ENCODE data around the gene USP32.
"Not testable (repeated sequence)": the region's sequence is repeated elsewhere in the genome, so short reads cannot be mapped to it uniquely, and the experiment has no call there.

Gene USP32

GRCh38 chr17:60230358-60230757 is 161.6 kb downstream of the USP32 start:
- Histone ChIP-seq H3K9me3 (ENCODE audit: insufficient read depth, low read length) (no peaks in the 10 kb centered on the region), H3K4me1 (ENCODE audit: insufficient read depth, insufficient read length) (no peaks in the 10 kb centered on the region), H3K36me3 (ENCODE audit: insufficient read depth, insufficient read length, low read length) (peaks cover 9% of the 10 kb centered on the region), H3K27me3 (ENCODE audit: insufficient read depth, insufficient read length) (no peaks in the 10 kb centered on the region), H3K9ac (ENCODE audit: insufficient read length, low read depth) (no peak overlapping the region), H3K4me3 (ENCODE audit: insufficient read length, low read depth) (no peak overlapping the region)
- no peak for TF ChIP-seq YY1 (IDR thresholded peaks at IDR 0.05; ENCODE audit: insufficient read depth, insufficient read length)
- TF ChIP-seq SUZ12 (IDR thresholded peaks at IDR 0.05; ENCODE audit: extremely low read depth, insufficient read depth, insufficient read length), result no peak
- TF ChIP-seq ZNF274 (IDR thresholded peaks at IDR 0.05; ENCODE audit: low read depth, low read length), result no peak
- no peak for DNase-seq (ENCODE audit: low read depth, low spot score)

- no peak overlapping the region for H3K4me3 ChIP-seq (ENCODE audit: insufficient read length, low read depth)
- TF ChIP-seq SUZ12 (IDR thresholded peaks at IDR 0.05; ENCODE audit: extremely low read depth, insufficient read depth, insufficient read length) (no peak), ZNF274 (IDR thresholded peaks at IDR 0.05; ENCODE audit: low read depth, low read length) (no peak), YY1 (IDR thresholded peaks at IDR 0.05; ENCODE audit: insufficient read depth, insufficient read length) (no peak)
- H3K4me1 ChIP-seq (ENCODE audit: insufficient read depth, insufficient read length), result no peaks in the 10 kb centered on the region
- H3K36me3 ChIP-seq (ENCODE audit: insufficient read depth, insufficient read length, low read length), result peaks cover 19% of the 10 kb centered on the region
- DNase-seq (ENCODE audit: low read depth, low spot score), result no peak
- no peaks in the 10 kb centered on the region for H3K27me3 ChIP-seq (ENCODE audit: insufficient read depth, insufficient read length)
- no peak overlapping the region for H3K9ac ChIP-seq (ENCODE audit: insufficient read length, low read depth)
- no peaks in the 10 kb centered on the region for H3K9me3 ChIP-seq (ENCODE audit: insufficient read depth, low read length)
Observed at GRCh38 chr17:60229188-60229802, 162.6 kb downstream of the USP32 start.

- not testable (repeated sequence) for H3K9ac ChIP-seq (ENCODE audit: insufficient read length, low read depth); H3K4me1 ChIP-seq (ENCODE audit: insufficient read depth, insufficient read length); H3K9me3 ChIP-seq (ENCODE audit: insufficient read depth, low read length); H3K27me3 ChIP-seq (ENCODE audit: insufficient read depth, insufficient read length); H3K4me3 ChIP-seq (ENCODE audit: insufficient read length, low read depth); DNase-seq (ENCODE audit: low read depth, low spot score)
- H3K36me3 ChIP-seq (ENCODE audit: insufficient read depth, insufficient read length, low read length), result peaks cover 36% of the 10 kb centered on the region
Observed at GRCh38 chr17:60227276-60227675, 164.7 kb downstream of the USP32 start.

GRCh38 chr17:60224064-60224463 is 167.9 kb downstream of the USP32 start:
- no peaks in the 10 kb centered on the region for H3K9me3 ChIP-seq (ENCODE audit: insufficient read depth, low read length)
- H3K4me1 ChIP-seq (ENCODE audit: insufficient read depth, insufficient read length), result no peaks in the 10 kb centered on the region
- H3K4me3 ChIP-seq (ENCODE audit: insufficient read length, low read depth), result no peak overlapping the region
- DNase-seq (ENCODE audit: low read depth, low spot score), result no peak
- peaks cover 47% of the 10 kb centered on the region for H3K36me3 ChIP-seq (ENCODE audit: insufficient read depth, insufficient read length, low read length)
- TF ChIP-seq YY1 (IDR thresholded peaks at IDR 0.05; ENCODE audit: insufficient read depth, insufficient read length) (no peak), SUZ12 (IDR thresholded peaks at IDR 0.05; ENCODE audit: extremely low read depth, insufficient read depth, insufficient read length) (no peak), ZNF274 (IDR thresholded peaks at IDR 0.05; ENCODE audit: low read depth, low read length) (no peak)
- H3K27me3 ChIP-seq (ENCODE audit: insufficient read depth, insufficient read length), result no peaks in the 10 kb centered on the region
- no peak overlapping the region for H3K9ac ChIP-seq (ENCODE audit: insufficient read length, low read depth)

GRCh38 chr17:60223456-60223855 is 168.5 kb downstream of the USP32 start:
- no peak for DNase-seq (ENCODE audit: low read depth, low spot score)
- Histone ChIP-seq H3K4me1 (ENCODE audit: insufficient read depth, insufficient read length) (no peaks in the 10 kb centered on the region), H3K4me3 (ENCODE audit: insufficient read length, low read depth) (no peak overlapping the region), H3K36me3 (ENCODE audit: insufficient read depth, insufficient read length, low read length) (peaks cover 47% of the 10 kb centered on the region), H3K9ac (ENCODE audit: insufficient read length, low read depth) (no peak overlapping the region), H3K9me3 (ENCODE audit: insufficient read depth, low read length) (no peaks in the 10 kb centered on the region), H3K27me3 (ENCODE audit: insufficient read depth, insufficient read length) (no peaks in the 10 kb centered on the region)
- no peak for TF ChIP-seq YY1 (IDR thresholded peaks at IDR 0.05; ENCODE audit: insufficient read depth, insufficient read length)
- no peak for TF ChIP-seq ZNF274 (IDR thresholded peaks at IDR 0.05; ENCODE audit: low read depth, low read length)
- no peak for TF ChIP-seq SUZ12 (IDR thresholded peaks at IDR 0.05; ENCODE audit: extremely low read depth, insufficient read depth, insufficient read length)

- not testable (repeated sequence) for H3K9me3 ChIP-seq (ENCODE audit: insufficient read depth, low read length); DNase-seq (ENCODE audit: low read depth, low spot score); H3K27me3 ChIP-seq (ENCODE audit: insufficient read depth, insufficient read length); H3K4me1 ChIP-seq (ENCODE audit: insufficient read depth, insufficient read length); H3K4me3 ChIP-seq (ENCODE audit: insufficient read length, low read depth); H3K9ac ChIP-seq (ENCODE audit: insufficient read length, low read depth)
- H3K36me3 ChIP-seq (ENCODE audit: insufficient read depth, insufficient read length, low read length), result peaks cover 27% of the 10 kb centered on the region
Observed at GRCh38 chr17:60218774-60219173, 173.2 kb downstream of the USP32 start.

- not testable (repeated sequence) for DNase-seq (ENCODE audit: low read depth, low spot score); H3K27me3 ChIP-seq (ENCODE audit: insufficient read depth, insufficient read length); H3K4me3 ChIP-seq (ENCODE audit: insufficient read length, low read depth); H3K36me3 ChIP-seq (ENCODE audit: insufficient read depth, insufficient read length, low read length); H3K4me1 ChIP-seq (ENCODE audit: insufficient read depth, insufficient read length); H3K9me3 ChIP-seq (ENCODE audit: insufficient read depth, low read length); H3K9ac ChIP-seq (ENCODE audit: insufficient read length, low read depth)
Observed at GRCh38 chr17:60215895-60216294, 176.0 kb downstream of the USP32 start.

- not testable (repeated sequence) for DNase-seq (ENCODE audit: low read depth, low spot score); H3K36me3 ChIP-seq (ENCODE audit: insufficient read depth, insufficient read length, low read length); H3K9ac ChIP-seq (ENCODE audit: insufficient read length, low read depth); H3K9me3 ChIP-seq (ENCODE audit: insufficient read depth, low read length); H3K4me1 ChIP-seq (ENCODE audit: insufficient read depth, insufficient read length); H3K27me3 ChIP-seq (ENCODE audit: insufficient read depth, insufficient read length); H3K4me3 ChIP-seq (ENCODE audit: insufficient read length, low read depth)
Observed at GRCh38 chr17:60211282-60211681, 180.7 kb downstream of the USP32 start.

- not testable (repeated sequence) for H3K4me1 ChIP-seq (ENCODE audit: insufficient read depth, insufficient read length); DNase-seq (ENCODE audit: low read depth, low spot score); H3K36me3 ChIP-seq (ENCODE audit: insufficient read depth, insufficient read length, low read length); H3K9ac ChIP-seq (ENCODE audit: insufficient read length, low read depth); H3K27me3 ChIP-seq (ENCODE audit: insufficient read depth, insufficient read length); H3K4me3 ChIP-seq (ENCODE audit: insufficient read length, low read depth); H3K9me3 ChIP-seq (ENCODE audit: insufficient read depth, low read length)
Observed at GRCh38 chr17:60208302-60208701, 183.6 kb downstream of the USP32 start.

- H3K9me3 ChIP-seq (ENCODE audit: insufficient read depth, low read length); H3K9ac ChIP-seq (ENCODE audit: insufficient read length, low read depth); H3K4me1 ChIP-seq (ENCODE audit: insufficient read depth, insufficient read length); DNase-seq (ENCODE audit: low read depth, low spot score); H3K4me3 ChIP-seq (ENCODE audit: insufficient read length, low read depth); H3K27me3 ChIP-seq (ENCODE audit: insufficient read depth, insufficient read length); H3K36me3 ChIP-seq (ENCODE audit: insufficient read depth, insufficient read length, low read length): not testable (repeated sequence)
Observed at GRCh38 chr17:60205782-60206181, 186.2 kb downstream of the USP32 start.

- H3K27me3 ChIP-seq (ENCODE audit: insufficient read depth, insufficient read length); H3K9me3 ChIP-seq (ENCODE audit: insufficient read depth, low read length); H3K4me3 ChIP-seq (ENCODE audit: insufficient read length, low read depth); H3K4me1 ChIP-seq (ENCODE audit: insufficient read depth, insufficient read length); DNase-seq (ENCODE audit: low read depth, low spot score); H3K9ac ChIP-seq (ENCODE audit: insufficient read length, low read depth): not testable (repeated sequence)
- peaks cover 19% of the 10 kb centered on the region for H3K36me3 ChIP-seq (ENCODE audit: insufficient read depth, insufficient read length, low read length)
Observed at GRCh38 chr17:60198630-60199029, 193.3 kb downstream of the USP32 start.
